GM19238 (cell line): ENCODE results near the gene C20orf173.
"Not testable (repeated sequence)": the region's sequence is repeated elsewhere in the genome, so short reads cannot be mapped to it uniquely, and the experiment has no call there.

Experiments used
- DNase-seq: peaks from one replicate; pipeline ENCODE4 v3.0.0; 2011; ENCODE audit warnings: low spot score; ENCODE audit not compliant: insufficient read length

Gene C20orf173, protein sequence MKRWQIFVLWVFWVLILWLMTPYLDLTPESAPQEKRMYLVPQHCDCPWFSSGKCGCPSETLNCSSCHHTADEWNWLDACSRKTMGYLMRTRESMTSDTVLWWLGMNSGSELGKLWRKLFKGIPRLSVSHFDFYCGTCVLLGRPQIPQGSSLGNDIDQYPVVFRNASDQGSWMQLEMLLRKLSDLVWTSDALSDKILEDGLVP

DNA sequence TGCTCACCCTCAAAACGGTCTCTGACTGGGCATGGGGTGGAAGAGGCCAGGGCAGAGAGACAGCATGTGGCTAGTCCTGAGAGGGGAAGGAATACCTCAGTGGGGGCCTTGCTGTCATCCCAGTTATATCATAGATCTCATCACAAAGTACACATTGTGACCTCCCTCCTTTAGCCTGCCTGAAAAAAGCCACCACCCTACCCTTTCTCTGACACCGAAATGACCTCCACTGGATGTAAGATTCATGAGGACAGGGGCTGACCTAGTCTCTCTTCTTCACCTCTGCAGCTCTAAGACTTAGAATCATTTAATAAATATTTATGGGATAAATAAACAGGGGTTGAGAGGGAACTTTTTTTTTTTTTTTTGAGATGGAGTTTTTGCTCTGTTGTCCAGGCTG lies at the start of gene C20orf173:
Gene C20orf173, minus strand, starts transcription at position 101 of the 400 bp plus-strand sequence. CDS start 279 bp downstream, outside the sequence.
- DNase-seq, result no peak

- no peak for DNase-seq
Measured at GRCh38 chr20:35579196-35579595, 49.7 kb upstream of the C20orf173 start.

- DNase-seq, result no peak
Measured at GRCh38 chr20:35578469-35578868, 49.0 kb upstream of the C20orf173 start.

GRCh38 chr20:35576816-35577215 lies 47.4 kb upstream of the C20orf173 start:
- no peak for DNase-seq

GRCh38 chr20:35575958-35576357 lies 46.5 kb upstream of the C20orf173 start:
- no peak for DNase-seq

GRCh38 chr20:35572838-35573237 lies 43.4 kb upstream of the C20orf173 start:
- no peak for DNase-seq

DNA sequence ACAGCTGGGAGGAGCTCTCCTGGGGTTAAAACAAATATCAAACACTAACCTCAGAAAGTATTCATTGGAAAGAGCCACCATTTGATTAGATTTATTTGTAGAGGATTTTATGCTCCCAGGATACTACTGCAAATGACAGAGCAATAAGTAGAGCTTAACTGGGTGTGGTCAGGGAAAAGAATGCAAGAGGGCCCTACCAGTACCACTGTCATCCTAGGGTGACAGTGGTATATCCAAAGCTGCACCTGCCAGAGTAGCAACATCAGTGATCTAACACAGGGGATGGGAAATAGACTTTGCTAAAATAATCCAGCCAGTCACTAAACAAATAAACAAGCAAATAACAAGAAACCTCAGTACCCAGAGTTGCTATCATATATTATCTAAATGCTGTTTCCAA lies 42.1 kb upstream of the C20orf173 start:
- DNase-seq, result no peak

DNA sequence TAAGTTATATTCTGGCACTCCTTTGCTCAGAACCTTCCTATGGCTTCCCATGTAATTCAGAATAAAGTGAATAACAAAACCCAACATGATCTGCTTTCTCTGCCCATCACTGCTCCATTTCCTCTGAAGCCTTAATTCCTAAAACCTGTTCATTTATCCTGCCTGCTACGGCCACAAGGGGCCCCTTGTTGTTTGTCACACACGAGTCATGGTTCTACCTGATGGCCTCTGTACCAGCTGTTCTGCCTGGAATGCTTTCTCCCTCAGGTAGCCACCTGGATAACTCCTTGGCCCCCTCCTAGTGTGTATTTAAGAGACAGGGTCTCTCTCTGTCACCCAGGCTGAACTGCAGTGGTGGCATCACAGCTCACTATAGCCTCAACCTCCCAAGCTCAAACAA lies 39.2 kb upstream of the C20orf173 start:
- DNase-seq, result no peak

DNA sequence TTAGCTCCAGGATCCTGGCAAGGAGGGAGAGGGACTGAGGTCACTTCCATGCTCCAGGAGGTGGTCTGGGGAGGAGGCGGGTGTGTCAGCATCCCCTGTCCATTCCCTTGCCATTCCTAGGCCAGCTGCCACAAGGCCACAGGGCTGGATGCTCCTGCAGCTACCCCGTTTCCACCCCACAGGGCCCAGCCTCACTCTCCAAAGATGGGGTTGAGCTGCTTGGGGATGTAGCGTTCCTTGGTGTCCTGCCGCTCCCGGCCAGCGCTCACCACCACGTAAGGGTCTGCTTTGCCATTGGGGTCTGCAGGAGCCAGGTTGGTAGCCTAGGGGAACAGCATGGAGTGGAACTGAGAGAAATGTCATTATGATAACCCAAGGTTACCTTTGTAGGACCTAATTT lies 35.5 kb upstream of the C20orf173 start:
- DNase-seq, result no peak

- DNase-seq, result no peak
Measured at GRCh38 chr20:35563834-35564233, 34.4 kb upstream of the C20orf173 start.

DNA sequence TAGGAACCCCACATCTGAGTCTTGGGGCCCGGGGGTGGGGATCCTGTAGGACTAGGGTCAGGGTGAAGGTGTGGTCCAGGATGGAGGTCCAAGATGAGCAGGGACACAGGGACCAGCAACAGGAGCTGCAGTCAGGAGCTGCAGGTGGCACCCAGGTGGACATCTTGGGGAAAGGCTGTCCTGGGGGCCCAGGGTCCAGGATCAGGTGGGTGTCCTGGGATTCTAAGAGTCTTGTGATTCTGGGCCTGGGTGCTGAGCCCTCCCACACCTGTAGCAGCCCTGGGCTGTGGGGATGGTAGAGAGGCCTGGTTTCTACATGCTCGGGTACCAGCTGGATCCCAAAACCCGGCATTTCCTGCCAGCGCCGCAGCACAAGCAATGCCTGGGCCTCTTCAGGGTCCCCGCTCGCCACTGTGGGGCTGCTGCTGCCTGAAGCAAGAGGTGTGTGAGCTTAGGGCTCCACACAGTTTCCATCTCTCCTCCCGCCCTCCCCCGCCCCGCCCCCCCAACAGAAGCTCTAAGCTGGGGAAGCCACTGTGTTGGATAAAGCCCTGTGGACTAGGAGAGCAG lies 33.2 kb upstream of the C20orf173 start:
- DNase-seq, result no peak

DNA sequence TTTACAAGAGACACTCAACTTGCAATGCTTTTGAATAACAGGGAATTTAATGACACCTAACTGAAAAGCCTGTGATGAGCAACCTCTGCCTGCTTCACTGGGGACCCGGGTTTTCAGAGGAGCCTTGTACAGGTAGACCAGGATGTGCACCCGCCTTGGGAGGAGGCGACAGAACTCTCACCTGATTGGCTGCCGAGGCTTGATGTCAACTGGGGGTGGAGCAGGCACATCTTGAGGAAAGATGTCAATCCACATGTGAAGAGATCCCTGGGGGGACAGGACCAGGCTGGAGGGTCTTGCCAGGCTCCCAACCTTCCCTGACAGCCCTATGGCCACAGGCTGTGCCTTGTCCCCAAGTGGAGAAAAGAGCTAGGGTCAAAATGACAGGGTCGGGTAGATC lies 32.2 kb upstream of the C20orf173 start:
- DNase-seq, result no peak

- no peak for DNase-seq
Measured at GRCh38 chr20:35561268-35561667, 31.8 kb upstream of the C20orf173 start.

GRCh38 chr20:35560541-35560940 lies 31.1 kb upstream of the C20orf173 start:
- no peak for DNase-seq

GRCh38 chr20:35560105-35560511 lies 30.7 kb upstream of the C20orf173 start:
- no peak for DNase-seq

DNA sequence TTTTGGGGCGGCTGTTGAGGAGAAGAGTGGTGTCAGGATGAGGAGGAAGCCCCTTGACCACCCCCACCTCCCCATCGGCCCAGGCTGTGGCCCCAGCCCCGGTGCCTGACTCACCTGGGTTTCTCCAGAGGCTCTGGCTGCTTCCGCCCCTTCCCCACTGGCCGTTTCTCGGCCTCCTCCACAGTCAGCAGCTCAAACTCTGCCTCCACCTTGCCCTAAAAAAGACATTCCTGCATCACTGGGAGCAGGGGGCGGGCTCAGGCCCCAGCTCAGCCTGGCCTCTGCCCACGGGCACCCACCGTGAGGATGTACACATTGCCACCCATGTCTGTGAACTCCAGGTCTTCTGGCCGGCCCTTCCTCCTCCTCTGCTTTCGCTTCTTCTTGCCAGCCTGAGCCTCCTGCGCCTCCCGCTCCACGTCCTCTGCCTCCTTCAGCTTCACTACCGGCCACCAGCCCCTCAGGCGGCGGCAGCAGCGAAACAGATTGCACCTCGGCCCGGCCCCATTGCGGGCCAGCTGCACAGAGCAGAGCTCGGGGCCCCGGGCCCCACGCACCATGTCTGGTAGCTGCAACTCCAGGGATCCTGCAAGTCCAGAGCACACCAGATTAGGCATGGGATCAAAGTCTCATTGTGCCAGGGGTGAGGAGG lies 29.7 kb upstream of the C20orf173 start:
- no peak for DNase-seq

GRCh38 chr20:35558451-35558850 lies 29.0 kb upstream of the C20orf173 start:
- no peak for DNase-seq

DNA sequence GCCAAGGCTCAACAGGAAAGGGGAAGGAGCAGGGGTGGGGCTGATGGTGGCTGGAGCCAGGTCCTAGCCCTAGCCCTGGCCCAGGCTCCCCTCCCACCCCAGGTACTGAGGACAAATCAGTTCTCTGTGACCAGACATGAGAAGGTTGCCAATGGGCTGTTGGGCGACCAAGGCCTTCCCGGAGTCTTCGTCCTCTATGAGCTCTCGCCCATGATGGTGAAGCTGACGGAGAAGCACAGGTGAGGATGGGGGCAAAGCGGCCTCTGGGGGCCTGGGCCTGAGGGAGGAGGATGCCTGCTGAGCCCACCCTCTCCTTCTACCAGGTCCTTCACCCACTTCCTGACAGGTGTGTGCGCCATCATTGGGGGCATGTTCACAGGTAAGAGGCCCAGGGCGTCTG lies 27.4 kb upstream of the C20orf173 start:
- DNase-seq, result no peak

DNA sequence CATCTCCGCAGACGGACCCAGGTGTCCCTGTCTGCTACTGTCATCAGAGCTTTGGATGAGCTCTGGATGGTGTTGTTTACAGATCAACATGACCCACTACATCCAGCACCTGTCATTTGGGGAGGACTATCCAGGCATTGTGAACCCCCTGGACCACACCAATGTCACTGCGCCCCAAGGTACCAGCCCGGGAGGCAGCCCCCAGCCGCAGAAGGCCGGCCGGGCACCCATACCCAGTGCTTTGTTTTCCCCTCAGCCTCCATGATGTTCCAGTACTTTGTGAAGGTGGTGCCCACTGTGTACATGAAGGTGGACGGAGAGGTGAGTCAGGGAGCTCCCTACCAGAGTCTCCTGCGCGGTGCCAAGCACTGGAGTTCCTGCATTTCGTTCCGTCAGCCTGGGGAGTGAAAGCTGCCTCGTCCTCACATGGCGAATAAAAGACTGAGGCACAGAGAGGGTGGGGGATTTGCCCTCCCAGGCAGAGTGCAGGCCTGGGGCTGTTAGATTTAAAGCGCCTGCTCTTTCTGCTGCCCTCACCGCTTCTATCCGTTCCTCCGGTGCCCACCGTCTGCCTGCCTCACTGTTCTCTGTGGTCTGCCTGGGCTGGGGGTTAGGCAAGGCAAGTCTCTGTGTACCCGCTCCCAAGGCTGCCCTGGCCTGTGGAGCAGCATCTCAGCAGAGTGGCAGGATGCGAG lies 26.6 kb upstream of the C20orf173 start:
- DNase-seq, result no peak

DNA sequence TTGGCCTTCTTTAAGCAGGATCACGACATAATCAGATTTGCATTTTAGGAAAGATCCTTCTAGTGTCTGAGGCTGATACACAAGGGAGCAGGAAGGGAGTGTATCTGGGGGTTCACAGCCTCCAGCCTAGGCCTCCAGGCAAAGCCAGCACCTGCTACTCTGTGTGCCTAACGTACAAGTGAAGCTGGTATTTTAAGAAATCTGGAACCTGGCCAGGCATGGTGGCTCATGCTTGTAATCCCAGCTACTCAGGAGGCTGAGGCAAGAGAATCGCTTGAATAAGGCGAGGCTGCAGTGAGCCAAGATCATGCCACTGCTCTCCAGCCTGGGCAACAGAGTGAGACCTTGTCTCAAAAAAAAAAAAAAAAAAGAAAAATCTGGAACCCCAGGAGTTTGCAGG lies 26.0 kb upstream of the C20orf173 start:
- DNase-seq, result not testable (repeated sequence)

GRCh38 chr20:35552914-35553313 lies 23.5 kb upstream of the C20orf173 start:
- no peak for DNase-seq

GRCh38 chr20:35551503-35551902 lies 22.1 kb upstream of the C20orf173 start:
- no peak for DNase-seq
